AG04450 (cell line): ENCODE data around the gene ELOVL4. TPM values are rescaled to one million over a fixed set of nuclear protein-coding genes. Genes with fewer than 3 reads are reported as not detected.

Experiments
- CTCF ChIA-PET: fragments of 300-600, 350-600 bp; formaldehyde crosslinking; extraction: SDS; loops from one replicate; lab custom pipeline; 2022; ENCODE audit warnings: antibody characterized with exemption, inconsistent platforms; lab: Charles Lee
- POLR2A ChIA-PET: fragments of 350-600 bp; formaldehyde crosslinking; extraction: SDS; loops from one replicate; lab custom pipeline; 2021; ENCODE audit warnings: antibody characterized with exemption, inconsistent platforms; lab: Yijun Ruan, JAX
- DNase-seq: peaks from one replicate; pipeline ENCODE4 v3.0.0-alpha.2; 2011; ENCODE audit warnings: low read depth, low spot score
- H3K27ac ChIP-seq: one replicate; pipeline ENCODE4 v1.5.1; 2012; ENCODE audit warnings: low read depth, low read length, control low read depth
- H3K27me3 ChIP-seq: one replicate; pipeline ENCODE4 v1.6.0; 2012; ENCODE audit warnings: low read length; ENCODE audit not compliant: control insufficient read depth, insufficient read depth
- H3K4me3 ChIP-seq: 2 replicates; pipeline ENCODE4 v1.5.1; 2011; ENCODE audit warnings: mild to moderate bottlenecking, low read depth, low read length, control low read depth
- H3K9me3 ChIP-seq: 2 replicates; pipeline ENCODE4 v1.5.1; 2012; ENCODE audit warnings: low read length; ENCODE audit not compliant: control insufficient read depth, insufficient read depth
- polyA plus RNA-seq: library from polyadenylated mRNA; depleted of rRNA; stranded (reverse); fragments of >200 nt; gene quantifications from 2 replicates; pipeline ENCODE4 v1.2.3, GENCODE V29; 2011
- TF ChIP-seq, protein P1 (sequence below): IDR thresholded peaks from 2 replicates; pipeline ENCODE4 v1.5.1; 2011; ENCODE audit warnings: low read depth, low read length, control low read depth, inconsistent platforms

ELOVL4 gene
- polyA plus RNA-seq, 1 experiment = 3.3 TPM

DNA sequence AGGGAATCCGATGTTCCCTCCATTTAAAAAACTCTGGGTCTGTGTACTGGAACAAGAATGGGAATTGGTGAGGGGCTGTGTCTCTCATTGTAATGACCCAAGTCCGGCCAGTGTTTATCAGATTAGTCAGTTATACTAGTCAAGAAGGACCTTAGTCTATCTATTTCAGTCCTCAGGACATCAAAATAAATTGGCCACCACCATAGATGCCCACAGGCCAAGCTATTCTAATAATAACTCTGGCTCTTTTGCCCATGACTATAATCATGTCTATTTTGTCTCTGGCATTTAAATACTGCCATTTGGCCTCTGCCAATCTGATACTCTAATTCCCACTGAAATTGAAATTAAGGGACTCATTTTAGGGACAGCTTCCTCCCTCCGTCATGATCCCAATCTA is 37.8 kb downstream of the ELOVL4 start:
- TF ChIP-seq, protein P1, sequence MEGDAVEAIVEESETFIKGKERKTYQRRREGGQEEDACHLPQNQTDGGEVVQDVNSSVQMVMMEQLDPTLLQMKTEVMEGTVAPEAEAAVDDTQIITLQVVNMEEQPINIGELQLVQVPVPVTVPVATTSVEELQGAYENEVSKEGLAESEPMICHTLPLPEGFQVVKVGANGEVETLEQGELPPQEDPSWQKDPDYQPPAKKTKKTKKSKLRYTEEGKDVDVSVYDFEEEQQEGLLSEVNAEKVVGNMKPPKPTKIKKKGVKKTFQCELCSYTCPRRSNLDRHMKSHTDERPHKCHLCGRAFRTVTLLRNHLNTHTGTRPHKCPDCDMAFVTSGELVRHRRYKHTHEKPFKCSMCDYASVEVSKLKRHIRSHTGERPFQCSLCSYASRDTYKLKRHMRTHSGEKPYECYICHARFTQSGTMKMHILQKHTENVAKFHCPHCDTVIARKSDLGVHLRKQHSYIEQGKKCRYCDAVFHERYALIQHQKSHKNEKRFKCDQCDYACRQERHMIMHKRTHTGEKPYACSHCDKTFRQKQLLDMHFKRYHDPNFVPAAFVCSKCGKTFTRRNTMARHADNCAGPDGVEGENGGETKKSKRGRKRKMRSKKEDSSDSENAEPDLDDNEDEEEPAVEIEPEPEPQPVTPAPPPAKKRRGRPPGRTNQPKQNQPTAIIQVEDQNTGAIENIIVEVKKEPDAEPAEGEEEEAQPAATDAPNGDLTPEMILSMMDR = no peak
- H3K9me3 ChIP-seq = no peaks in the 10 kb centered on the region
- no peak for DNase-seq
- no peak overlapping the region for H3K4me3 ChIP-seq
- CTCF ChIA-PET = interaction anchor here (2.0 to 4.3 kb wide), 2 partner anchors 40 kb away, joined by 6 to 21 read pairs; no protein-coding TSS in a partner anchor
- no peaks in the 10 kb centered on the region for H3K27me3 ChIP-seq
- POLR2A ChIA-PET = no interaction called here
- no peak overlapping the region for H3K27ac ChIP-seq

DNA sequence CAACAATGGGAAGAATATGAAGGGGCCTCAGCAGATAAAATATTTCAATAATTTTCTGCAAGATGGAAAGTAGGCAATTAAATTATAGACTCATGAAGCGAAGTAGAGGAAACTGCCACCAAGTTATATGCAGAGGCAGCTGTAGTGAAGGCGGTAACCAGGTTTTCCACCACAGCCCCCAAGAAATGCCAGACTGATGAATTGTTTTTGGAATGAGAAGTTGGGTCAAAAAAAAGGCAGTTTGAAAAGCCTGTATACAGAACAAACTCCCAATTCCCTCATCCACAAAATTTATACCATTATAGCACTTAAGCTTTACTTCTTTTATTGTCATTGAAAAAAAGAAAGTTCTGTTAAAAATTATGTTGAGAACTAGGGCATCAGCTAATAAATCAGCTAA is 45.3 kb downstream of the ELOVL4 start:
- Histone ChIP-seq H3K27ac (no peak overlapping the region), H3K27me3 (no peaks in the 10 kb centered on the region), H3K9me3 (no peaks in the 10 kb centered on the region), H3K4me3 (no peak overlapping the region)
- ChIA-PET CTCF (interaction anchor here (1.2 to 2.1 kb wide), 2 partner anchors 33 to 47 kb away, joined by 6 to 7 read pairs; no protein-coding TSS in a partner anchor), POLR2A (no interaction called here)
- no peak for DNase-seq
- TF ChIP-seq, protein P1 = no peak

DNA sequence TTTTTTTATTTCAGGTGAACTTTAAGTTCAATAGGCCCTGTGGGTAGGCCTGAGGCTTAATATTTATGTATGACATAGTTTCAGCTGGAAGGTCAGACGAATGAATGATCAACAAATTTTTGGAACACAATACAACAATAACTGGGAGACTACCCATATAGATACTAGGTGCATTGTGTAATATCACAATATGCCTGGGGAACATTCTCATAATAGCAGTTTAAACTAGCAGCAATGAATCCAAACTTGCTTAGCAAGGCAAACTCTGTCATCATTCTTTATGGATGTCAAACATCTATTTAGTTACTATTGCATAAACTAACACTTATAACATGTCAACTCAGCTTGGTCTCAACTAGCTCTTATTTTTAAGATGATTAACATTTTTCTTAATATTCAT is 49.3 kb downstream of the ELOVL4 start:
- Histone ChIP-seq H3K27ac (no peak overlapping the region), H3K9me3 (no peaks in the 10 kb centered on the region), H3K27me3 (no peaks in the 10 kb centered on the region), H3K4me3 (no peak overlapping the region)
- no peak for DNase-seq
- POLR2A ChIA-PET = no interaction called here
- TF ChIP-seq, protein P1 = no peak
- CTCF ChIA-PET = interaction anchor here (1.5 kb wide), 1 partner anchor 28 kb away, joined by 6 read pairs; no protein-coding TSS in a partner anchor

DNA sequence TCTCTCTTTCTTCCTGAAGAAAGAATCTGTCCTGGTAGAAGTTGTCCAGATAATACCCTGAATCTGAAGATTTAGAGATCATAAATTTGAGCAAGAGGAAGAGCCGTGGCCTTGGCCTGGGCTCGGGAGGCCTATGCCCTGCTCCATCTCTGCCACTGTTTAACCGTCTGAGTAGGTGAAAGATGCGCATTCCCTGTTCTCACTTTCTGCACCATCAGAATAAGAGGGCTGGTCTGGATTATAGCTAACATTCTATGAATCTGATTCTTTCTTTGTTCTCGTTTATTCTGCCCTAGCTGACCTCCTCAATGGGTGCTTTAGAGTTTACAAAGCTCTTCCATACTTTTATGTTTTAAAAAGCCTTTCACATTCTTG is 51.3 kb downstream of the ELOVL4 start:
- Histone ChIP-seq H3K27me3 (no peaks in the 10 kb centered on the region), H3K27ac (no peak overlapping the region)
- CTCF ChIA-PET = no interaction called here

DNA sequence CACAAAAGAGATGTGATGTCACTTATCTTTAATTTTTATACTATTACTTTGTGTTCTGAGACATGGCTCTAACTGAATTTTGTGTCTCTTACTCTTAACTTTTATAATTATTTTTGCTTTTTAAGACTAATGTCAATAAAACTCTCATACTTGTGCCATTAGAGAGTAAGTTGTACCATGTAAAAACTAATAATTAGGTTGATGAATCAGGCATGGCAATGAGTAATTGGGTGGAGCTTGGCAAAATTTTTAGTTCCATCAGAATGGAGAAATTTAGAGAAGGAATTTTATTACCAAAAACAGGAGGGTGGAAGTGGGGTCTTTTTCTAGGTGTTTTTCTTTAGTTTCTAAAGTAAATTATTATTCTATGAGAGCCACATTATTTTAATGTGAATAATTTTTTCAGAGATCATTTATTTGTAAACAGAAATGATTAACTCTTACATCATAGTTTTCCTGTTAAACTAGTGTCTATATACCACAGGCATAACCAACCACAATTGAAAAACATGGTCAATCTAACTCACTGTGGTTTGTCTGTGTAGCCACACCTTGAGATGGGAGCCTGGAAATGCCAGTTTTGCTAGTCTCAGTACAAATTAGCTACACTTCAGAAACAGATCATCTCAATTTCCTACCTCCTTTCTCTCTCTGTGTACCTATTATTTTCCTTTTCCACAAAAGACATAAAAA is 51.8 kb downstream of the ELOVL4 start:
- no peaks in the 10 kb centered on the region for H3K27me3 ChIP-seq
- H3K9me3 ChIP-seq = no peaks in the 10 kb centered on the region
- no peak for DNase-seq
- H3K27ac ChIP-seq = no peak overlapping the region
- ChIA-PET CTCF (no interaction called here), POLR2A (interaction anchor here (0.7 kb wide), 1 partner anchor 1435 kb away, joined by 4 read pairs; no protein-coding TSS in a partner anchor)
- H3K4me3 ChIP-seq = no peak overlapping the region
- TF ChIP-seq, protein P1 = no peak

More for the DNA sequence above, 51.3 kb downstream of the ELOVL4 start:
- Histone ChIP-seq H3K9me3 (no peaks in the 10 kb centered on the region), H3K4me3 (no peak overlapping the region)
- POLR2A ChIA-PET = interaction anchor here (0.7 kb wide), 1 partner anchor 1435 kb away, joined by 4 read pairs; no protein-coding TSS in a partner anchor
- TF ChIP-seq, protein P1 = no peak
- no peak for DNase-seq
